Measurements from ENCODE around the gene UFL1. TPM values are rescaled to one million over a fixed set of nuclear protein-coding genes. Genes with fewer than 3 reads are reported as not detected.

UFL1 gene
- total and polyA plus RNA-seq, 2 of the 8 experiments (the other 6 are each of a cell fraction or from before 2014, with no cell fraction given): 2.2 to 10.2 TPM

GRCh38 chr6:96570053-96570452, 48.4 kb downstream of the UFL1 start:
- H3K4me3 ChIP-seq (ENCODE audit: extremely low read depth in 1 of 4, insufficient read depth in 2 of 4, low read depth in 3 of 4, low read length in 4 of 4): no peak overlapping the region
- FAIRE-seq: no peak
- POLR2A ChIA-PET (ENCODE audit: partially characterized antibody): no interaction called here
- no peak overlapping the region for H2AFZ ChIP-seq (ENCODE audit: low read length)
- H2BK120ac ChIP-seq (replicated peaks; ENCODE audit: low read depth, low read length): no peak overlapping the region
- H3K27me3 ChIP-seq (replicated peaks in 1 of 4; ENCODE audit: control insufficient read depth in 3 of 4, extremely low read depth in 1 of 4, insufficient read depth in 3 of 4, low read length in 3 of 4): no peaks in the 10 kb centered on the region
- no peak overlapping the region for H2BK5ac ChIP-seq (ENCODE audit: low read depth, low read length)
- H3K56ac ChIP-seq (replicated peaks; ENCODE audit: insufficient read length, low read depth, low read length): no peak overlapping the region
- no peaks in the 10 kb centered on the region for H4K20me1 ChIP-seq (replicated peaks in 1 of 2; ENCODE audit: control insufficient read depth in 1 of 2, insufficient read depth in 2 of 2, low read length in 2 of 2)
- no peak overlapping the region for H2BK20ac ChIP-seq (ENCODE audit: low read length)
- H3K9ac ChIP-seq (replicated peaks in 1 of 4; ENCODE audit: extremely low read depth in 1 of 4, low read depth in 3 of 4, low read length in 3 of 4): no peak overlapping the region
- no peaks in the 10 kb centered on the region for H3K79me2 ChIP-seq (ENCODE audit: control insufficient read depth in 1 of 2, insufficient read depth in 2 of 2, low read length in 2 of 2)
- 87% methylated on average over 2 of the region's 2 CpGs; no CpG with 5 or more reads in 1 of the 2 experiments for WGBS, 2 experiments (ENCODE audit: extremely low coverage in 1 of 2, insufficient coverage in 1 of 2, insufficient read length in 1 of 2, insufficient replicate concordance in 2 of 2, low coverage in 1 of 2, low lambda C conversion rate in 2 of 2, missing lambda C conversion rate in 1 of 2)
- H3K4me1 ChIP-seq (replicated peaks in 1 of 4; ENCODE audit: control insufficient read depth in 3 of 4, insufficient read depth in 4 of 4, low read length in 3 of 4): peaks cover 0 to 3% (median 0%) of the 10 kb centered on the region in 4 experiments; a peak in 3 of 7 replicates
- H3K18ac ChIP-seq (ENCODE audit: extremely low read depth, low read length): no peak overlapping the region
- H3K9me3 ChIP-seq (ENCODE audit: insufficient read depth in 2 of 2, low read depth in 1 of 2, low read length in 1 of 2): no peaks in the 10 kb centered on the region
- no peaks in the 10 kb centered on the region for H3K23me2 ChIP-seq (ENCODE audit: low read depth, low read length)
- H2BK15ac ChIP-seq (ENCODE audit: low read length): no peak overlapping the region
- CTCF ChIA-PET (ENCODE audit: partially characterized antibody): interaction anchor here (1.8 kb wide), 1 partner anchor 147 kb away, joined by 3 read pairs; no protein-coding TSS in a partner anchor
- H3K14ac ChIP-seq (ENCODE audit: insufficient read length): no peak overlapping the region
- no peak for DNase-seq (ENCODE audit: low read depth in 1 of 2, low spot score in 2 of 2)
- no peak overlapping the region for H4K8ac ChIP-seq (ENCODE audit: extremely low read depth, insufficient read depth, low read length)
- H2BK12ac ChIP-seq (ENCODE audit: low read depth, low read length): no peak overlapping the region
- no peak overlapping the region for H3K23ac ChIP-seq (ENCODE audit: insufficient read length)
- no peak overlapping the region for H4K5ac ChIP-seq (ENCODE audit: insufficient read length, low read depth, low read length)
- no peaks in the 10 kb centered on the region; a peak in 1 of 8 replicates for H3K36me3 ChIP-seq (ENCODE audit: control insufficient read depth in 2 of 4, insufficient read depth in 4 of 4, low read length in 3 of 4)
- H3K4me2 ChIP-seq (ENCODE audit: insufficient read depth in 1 of 2, low read depth in 2 of 2, low read length in 2 of 2): no peak overlapping the region
- TF ChIP-seq MAX (IDR thresholded peaks at IDR 0.05) (no peak), YY1 (IDR thresholded peaks at IDR 0.05; ENCODE audit: low read depth, low read length) (no peak), ATF2 (IDR thresholded peaks at IDR 0.05; ENCODE audit: low read length) (no peak), NRF1 (IDR thresholded peaks at IDR 0.05; ENCODE audit: low read depth, low read length) (no peak), E2F6 (IDR thresholded peaks at IDR 0.05) (no peak), ASH2L (IDR thresholded peaks at IDR 0.05; ENCODE audit: low read length) (no peak)
- H2AK5ac ChIP-seq (ENCODE audit: low read depth, low read length): no peak overlapping the region
- H4K91ac ChIP-seq (replicated peaks; ENCODE audit: insufficient read length, low read length): no peak overlapping the region
- no peaks in the 10 kb centered on the region for H3K79me1 ChIP-seq (ENCODE audit: low read depth, low read length)
- H3K4ac ChIP-seq (replicated peaks; ENCODE audit: insufficient read length, low read depth, low read length): no peak overlapping the region
- no peak overlapping the region for H3K27ac ChIP-seq (ENCODE audit: low read depth, low read length)

Measured in H1 (cell line).